ENCODE results near the gene CLCN7. TPM values are rescaled to one million over a fixed set of nuclear protein-coding genes. Genes with fewer than 3 reads are reported as not detected.

Gene CLCN7
- total RNA-seq, 1 experiment from 2014 or later, result 70.0 TPM

DNA sequence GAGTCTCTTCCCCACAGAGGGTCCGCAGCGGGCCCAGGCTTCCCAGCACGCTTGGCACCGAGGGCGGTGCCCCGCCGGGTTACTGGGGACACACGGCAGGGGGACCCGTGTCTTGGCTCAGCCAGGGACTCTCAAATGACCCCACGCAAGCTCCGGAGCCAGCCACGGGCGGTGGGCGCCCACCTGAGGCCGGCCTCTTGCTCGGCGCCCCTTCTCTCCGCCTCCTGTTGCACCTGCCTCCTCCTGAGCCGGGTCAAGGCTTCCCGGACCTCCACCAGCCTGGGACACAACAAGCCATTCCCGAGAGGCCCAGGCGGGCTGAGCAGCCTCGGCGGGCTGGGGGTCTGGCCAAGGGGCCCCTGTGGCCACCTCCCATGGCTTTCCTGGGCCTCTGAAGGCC lies 32.1 kb downstream of the CLCN7 start:
- Histone ChIP-seq H3K27me3 (ENCODE audit: insufficient read depth, low read length) (no peaks in the 10 kb centered on the region), H2AK5ac (ENCODE audit: insufficient read length, low read length) (no peak overlapping the region), H3K18ac (ENCODE audit: insufficient read length, low read depth, low read length) (no peak overlapping the region), H3K56ac (ENCODE audit: insufficient read length, low read depth, low read length) (no peak overlapping the region), H3K4me2 (ENCODE audit: insufficient read depth, insufficient read length, low read length) (no peak overlapping the region), H3K23me2 (ENCODE audit: insufficient read length, low read depth, low read length, poor library complexity, severe bottlenecking) (no peaks in the 10 kb centered on the region), H4K5ac (ENCODE audit: insufficient read length, low read depth, low read length) (no peak overlapping the region), H3T11ph (ENCODE audit: low read length) (no peak overlapping the region), H3K79me2 (ENCODE audit: insufficient read depth, low read length) (no peaks in the 10 kb centered on the region), H3K9me3 (ENCODE audit: control insufficient read depth, low read depth, low read length) (no peaks in the 10 kb centered on the region), H4K8ac (replicated peaks; ENCODE audit: insufficient read length, low read depth, low read length) (no peak overlapping the region), H2BK20ac (ENCODE audit: low read depth, low read length, poor library complexity, severe bottlenecking) (no peak overlapping the region), H3K27ac (ENCODE audit: insufficient read length, low read depth, low read length) (no peak overlapping the region), H2BK5ac (ENCODE audit: insufficient read length, low read length) (no peak overlapping the region), H2BK120ac (ENCODE audit: low read depth, low read length, poor library complexity, severe bottlenecking) (no peak overlapping the region), H3K4ac (ENCODE audit: low read depth, low read length) (no peak overlapping the region), H2AFZ (ENCODE audit: low read length) (no peak overlapping the region), H2BK15ac (ENCODE audit: low read depth, low read length) (no peak overlapping the region), H3K14ac (ENCODE audit: insufficient read depth, low read length) (no peak overlapping the region), H4K91ac (ENCODE audit: insufficient read length, low read depth, low read length) (peak overlapping the region; percentile 51), H3K79me1 (ENCODE audit: insufficient read depth, low read depth, low read length, poor library complexity, severe bottlenecking) (no peaks in the 10 kb centered on the region), H4K20me1 (ENCODE audit: control insufficient read depth, insufficient read depth, insufficient read length) (peaks cover 2% of the 10 kb centered on the region), H3K9ac (ENCODE audit: extremely low read depth, insufficient read length, low read length) (no peak overlapping the region), H2BK12ac (ENCODE audit: insufficient read length, low read depth, low read length) (no peak overlapping the region), H3K23ac (ENCODE audit: insufficient read length, low read depth, low read length) (no peak overlapping the region), H3K4me1 (ENCODE audit: insufficient read depth, low read length) (no peaks in the 10 kb centered on the region)
- no peaks in the 10 kb centered on the region for H3K27me3 Mint-ChIP-seq (ENCODE audit: low read depth)
- no peak overlapping the region for H3K4me3 Mint-ChIP-seq
- H3K36me3 Mint-ChIP-seq (ENCODE audit: insufficient read depth in 1 of 3, low read depth in 3 of 3), result no peaks in the 10 kb centered on the region
- DNase-seq, result no peak
- no CpG with 5 or more reads among the region's 24 CpGs for WGBS (ENCODE audit: extremely low coverage, insufficient read length, low lambda C conversion rate)
- H3K27ac Mint-ChIP-seq, result no peak overlapping the region
- no peaks in the 10 kb centered on the region for H3K9me3 Mint-ChIP-seq
- TF ChIP-seq, protein P1, sequence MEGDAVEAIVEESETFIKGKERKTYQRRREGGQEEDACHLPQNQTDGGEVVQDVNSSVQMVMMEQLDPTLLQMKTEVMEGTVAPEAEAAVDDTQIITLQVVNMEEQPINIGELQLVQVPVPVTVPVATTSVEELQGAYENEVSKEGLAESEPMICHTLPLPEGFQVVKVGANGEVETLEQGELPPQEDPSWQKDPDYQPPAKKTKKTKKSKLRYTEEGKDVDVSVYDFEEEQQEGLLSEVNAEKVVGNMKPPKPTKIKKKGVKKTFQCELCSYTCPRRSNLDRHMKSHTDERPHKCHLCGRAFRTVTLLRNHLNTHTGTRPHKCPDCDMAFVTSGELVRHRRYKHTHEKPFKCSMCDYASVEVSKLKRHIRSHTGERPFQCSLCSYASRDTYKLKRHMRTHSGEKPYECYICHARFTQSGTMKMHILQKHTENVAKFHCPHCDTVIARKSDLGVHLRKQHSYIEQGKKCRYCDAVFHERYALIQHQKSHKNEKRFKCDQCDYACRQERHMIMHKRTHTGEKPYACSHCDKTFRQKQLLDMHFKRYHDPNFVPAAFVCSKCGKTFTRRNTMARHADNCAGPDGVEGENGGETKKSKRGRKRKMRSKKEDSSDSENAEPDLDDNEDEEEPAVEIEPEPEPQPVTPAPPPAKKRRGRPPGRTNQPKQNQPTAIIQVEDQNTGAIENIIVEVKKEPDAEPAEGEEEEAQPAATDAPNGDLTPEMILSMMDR (conservative IDR thresholded peaks at IDR 0.05), result no peak
- H3K4me1 Mint-ChIP-seq, result no peaks in the 10 kb centered on the region
